Stimulated activated CD4-positive, alpha-beta T cell treated with anti-CD3 and anti-CD28 coated beads, Interleukin-1b, Interleukin-23, amount 100 ng/mL, for 1 hour (primary cell): ENCODE results near the gene TSPY1.
"Not testable (repeated sequence)": the region's sequence is repeated elsewhere in the genome, so short reads cannot be mapped to it uniquely, and the experiment has no call there.

ENCODE experiments used
- DNase-seq, 2 donors: peaks; one replicate each; pipeline ENCODE4 v3.0.0-alpha.2; 2020; ENCODE audit warnings: low read depth in 2 of 2

Gene TSPY1, protein sequence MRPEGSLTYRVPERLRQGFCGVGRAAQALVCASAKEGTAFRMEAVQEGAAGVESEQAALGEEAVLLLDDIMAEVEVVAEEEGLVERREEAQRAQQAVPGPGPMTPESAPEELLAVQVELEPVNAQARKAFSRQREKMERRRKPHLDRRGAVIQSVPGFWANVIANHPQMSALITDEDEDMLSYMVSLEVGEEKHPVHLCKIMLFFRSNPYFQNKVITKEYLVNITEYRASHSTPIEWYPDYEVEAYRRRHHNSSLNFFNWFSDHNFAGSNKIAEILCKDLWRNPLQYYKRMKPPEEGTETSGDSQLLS

DNA sequence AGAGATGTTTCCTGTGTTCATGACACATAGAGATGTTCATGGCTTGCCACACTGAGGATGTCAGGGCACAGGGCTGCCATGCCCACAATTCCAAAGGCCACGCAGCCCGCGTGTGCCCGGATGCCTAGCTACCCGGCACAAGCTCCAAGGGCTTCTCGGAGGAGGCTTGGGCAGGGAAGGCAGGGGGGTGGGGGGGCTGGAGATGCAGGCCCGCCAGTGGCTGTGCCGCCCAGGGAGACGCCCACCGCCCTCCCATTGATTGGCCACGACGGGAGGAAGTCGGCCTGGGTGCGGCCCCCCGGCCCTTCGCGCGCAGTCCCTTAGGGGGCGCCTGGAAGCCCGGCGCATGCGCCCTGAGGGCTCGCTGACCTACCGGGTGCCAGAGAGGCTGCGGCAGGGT is at the start of gene TSPY1:
Gene TSPY1 (plus strand): TSS at position 301 of the 400 bp plus-strand sequence. CDS start 46 bp downstream, at position 347.
- DNase-seq: not testable (repeated sequence)

DNA sequence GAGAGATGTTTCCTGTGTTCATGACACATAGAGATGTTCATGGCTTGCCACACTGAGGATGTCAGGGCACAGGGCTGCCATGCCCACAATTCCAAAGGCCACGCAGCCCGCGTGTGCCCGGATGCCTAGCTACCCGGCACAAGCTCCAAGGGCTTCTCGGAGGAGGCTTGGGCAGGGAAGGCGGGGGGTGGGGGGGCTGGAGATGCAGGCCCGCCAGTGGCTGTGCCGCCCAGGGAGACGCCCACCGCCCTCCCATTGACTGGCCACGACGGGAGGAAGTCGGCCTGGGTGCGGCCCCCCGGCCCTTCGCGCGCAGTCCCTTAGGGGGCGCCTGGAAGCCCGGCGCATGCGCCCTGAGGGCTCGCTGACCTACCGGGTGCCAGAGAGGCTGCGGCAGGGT is 20.2 kb downstream of the TSPY1 start, which contains the start of gene TSPY9:
Gene TSPY9 (plus strand): TSS at position 301 of the 400 bp plus-strand sequence. CDS start 46 bp downstream, at position 347.
- DNase-seq: not testable (repeated sequence)

DNA sequence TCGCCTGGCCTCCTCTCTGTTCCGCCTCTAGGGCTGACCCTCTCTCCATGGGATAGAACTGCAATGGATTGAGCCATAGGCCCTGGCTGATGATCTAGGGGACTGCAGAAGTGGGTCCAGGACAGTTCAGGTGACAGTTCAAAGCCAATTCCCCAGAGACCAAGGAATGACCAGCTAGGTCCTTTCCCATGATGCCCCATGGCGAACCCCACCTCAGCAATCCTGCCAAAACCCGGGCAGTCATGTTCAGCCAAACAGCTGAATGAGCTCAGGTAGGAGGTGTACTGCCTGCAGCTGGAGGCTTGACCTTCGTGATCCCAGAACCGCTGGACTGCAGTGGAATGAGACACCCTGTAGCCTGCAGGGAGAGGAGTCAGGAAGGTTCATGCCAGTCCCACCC is 37.6 kb downstream of the TSPY1 start:
- DNase-seq: not testable (repeated sequence)

DNA sequence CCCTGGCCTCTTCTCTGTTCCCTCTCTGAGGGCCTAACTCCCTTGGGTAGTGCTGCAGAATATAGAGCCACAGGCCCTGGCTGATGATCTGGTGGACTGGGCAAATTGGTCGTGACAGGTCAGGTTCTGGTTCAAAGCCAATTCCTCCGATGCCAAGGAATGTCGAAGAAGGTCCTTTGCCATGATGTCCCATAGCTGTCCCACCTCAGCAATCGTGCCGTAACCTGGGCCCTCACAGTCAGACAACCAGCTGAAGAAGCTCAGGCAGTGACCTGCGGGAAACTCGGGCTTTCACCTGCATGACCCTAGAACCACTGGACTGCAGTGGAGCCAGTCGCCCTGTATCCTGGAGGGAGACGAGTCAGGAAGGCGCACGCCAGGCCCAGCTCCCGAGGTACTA is 49.5 kb downstream of the TSPY1 start:
- DNase-seq: not testable (repeated sequence)
